Anterior cingulate cortex (tissue), 58 donors: ENCODE data around the gene C1orf174.

Experiments used
- DNase-seq, 58 donors: peaks; one replicate each; lab custom pipeline; 2025; lab: John Stamatoyannopoulos, UW

The C1orf174 gene

GRCh38 chr1:3900150-3900968, at the start of gene C1orf174:
C1orf174 (minus strand) TSS chr1:3900272; CDS start chr1:3900186, 86 bp downstream.
- DNase-seq = peak; percentile 82 to 100 (median 98)

GRCh38 chr1:3948344-3948743, 48.3 kb upstream of the C1orf174 start:
- DNase-seq = no peak

- DNase-seq = no peak
Measured at GRCh38 chr1:3945916-3946840, 46.1 kb upstream of the C1orf174 start.

GRCh38 chr1:3945222-3945621, 45.1 kb upstream of the C1orf174 start:
- no peak for DNase-seq

GRCh38 chr1:3944578-3945125, 44.6 kb upstream of the C1orf174 start:
- no peak for DNase-seq

- no peak for DNase-seq
Measured at GRCh38 chr1:3943806-3944577, 43.9 kb upstream of the C1orf174 start.

- DNase-seq = no peak
Measured at GRCh38 chr1:3943123-3943431, 43.0 kb upstream of the C1orf174 start.

GRCh38 chr1:3942416-3943122, 42.5 kb upstream of the C1orf174 start:
- no peak for DNase-seq

- DNase-seq = peak in 2 of 58 donors; percentile 5 to 21
Measured at GRCh38 chr1:3940754-3941345, 40.8 kb upstream of the C1orf174 start.

- DNase-seq = peak in 2 of 58 donors; percentile 8 to 10
Measured at GRCh38 chr1:3940081-3940753, 40.1 kb upstream of the C1orf174 start.

GRCh38 chr1:3939242-3940080, 39.4 kb upstream of the C1orf174 start:
- DNase-seq = no peak

- DNase-seq = no peak
Measured at GRCh38 chr1:3932156-3932919, 32.3 kb upstream of the C1orf174 start.

GRCh38 chr1:3931007-3931912, 31.2 kb upstream of the C1orf174 start:
- no peak for DNase-seq

- no peak for DNase-seq
Measured at GRCh38 chr1:3930301-3931006, 30.4 kb upstream of the C1orf174 start.

GRCh38 chr1:3929126-3929525, 29.1 kb upstream of the C1orf174 start:
- DNase-seq = no peak
